ENCODE results near the gene SLC7A7. TPM values are rescaled to one million over a fixed set of nuclear protein-coding genes. Genes with fewer than 3 reads are reported as not detected.

SLC7A7 gene
- total RNA-seq, 1 donor from 2014 or later, result 2.3 TPM

GRCh38 chr14:22845821-22846625 lies 30.8 kb upstream of the SLC7A7 start:
- no peak for DNase-seq (ENCODE audit: low spot score)
- intact Hi-C loops (cut with DNase I), result loop anchor here (10.0 kb wide), 1 partner anchor 461 kb away; no protein-coding TSS in a partner anchor

DNA sequence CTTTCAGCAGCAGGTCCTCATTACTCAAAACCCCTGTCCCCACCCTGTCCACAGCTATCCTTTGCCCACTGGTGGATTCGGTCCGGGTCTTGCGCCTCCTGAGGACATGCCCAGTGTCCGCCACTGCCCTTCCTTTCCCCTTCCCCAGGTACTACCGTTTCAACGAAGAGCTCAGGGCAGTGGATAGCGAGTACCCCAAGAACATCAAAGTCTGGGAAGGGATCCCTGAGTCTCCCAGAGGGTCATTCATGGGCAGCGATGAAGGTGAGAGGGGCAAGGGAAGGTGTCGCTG lies 29.8 kb upstream of the SLC7A7 start:
- intact Hi-C loops (cut with DNase I), result loop anchor here (10.0 kb wide), 1 partner anchor 460 kb away; no protein-coding TSS in a partner anchor
- DNase-seq (ENCODE audit: low spot score), result no peak

DNA sequence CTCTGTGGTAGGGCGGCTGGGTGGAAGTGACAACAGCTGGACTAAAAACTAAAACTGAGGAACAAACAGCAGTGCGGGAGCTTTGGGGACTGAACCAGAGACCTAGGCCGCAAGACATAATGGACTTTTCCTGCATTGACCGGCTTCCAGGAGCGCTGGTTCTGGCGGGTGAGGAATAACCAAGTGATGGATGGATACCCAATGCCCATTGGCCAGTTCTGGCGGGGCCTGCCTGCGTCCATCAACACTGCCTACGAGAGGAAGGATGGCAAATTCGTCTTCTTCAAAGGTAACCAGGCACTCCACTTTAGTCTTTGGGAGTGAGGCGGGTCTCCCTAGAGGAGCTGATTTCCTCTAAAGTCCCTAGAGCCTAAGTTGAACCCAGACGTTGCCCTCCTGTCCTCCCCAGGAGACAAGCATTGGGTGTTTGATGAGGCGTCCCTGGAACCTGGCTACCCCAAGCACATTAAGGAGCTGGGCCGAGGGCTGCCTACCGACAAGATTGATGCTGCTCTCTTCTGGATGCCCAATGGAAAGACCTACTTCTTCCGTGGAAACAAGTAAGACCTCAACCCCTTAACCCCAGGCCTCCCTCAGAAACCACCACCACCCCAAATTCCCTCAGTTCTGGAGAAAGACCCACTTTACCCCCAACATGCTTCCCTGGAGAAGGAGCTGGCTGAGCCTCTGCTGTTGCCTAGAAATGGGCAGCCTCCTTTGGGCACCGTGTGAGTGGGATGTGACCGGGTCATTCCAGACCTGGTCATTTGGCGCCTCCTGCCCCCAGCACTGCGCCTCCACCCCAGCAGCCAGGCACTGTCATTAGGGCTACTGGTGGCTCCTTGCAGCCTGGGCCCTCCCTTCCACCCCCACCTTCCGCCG lies 29.2 kb upstream of the SLC7A7 start:
- no peak for DNase-seq (ENCODE audit: low spot score)
- intact Hi-C loops (cut with DNase I), result loop anchor here (10.0 kb wide), 1 partner anchor 460 kb away; no protein-coding TSS in a partner anchor

DNA sequence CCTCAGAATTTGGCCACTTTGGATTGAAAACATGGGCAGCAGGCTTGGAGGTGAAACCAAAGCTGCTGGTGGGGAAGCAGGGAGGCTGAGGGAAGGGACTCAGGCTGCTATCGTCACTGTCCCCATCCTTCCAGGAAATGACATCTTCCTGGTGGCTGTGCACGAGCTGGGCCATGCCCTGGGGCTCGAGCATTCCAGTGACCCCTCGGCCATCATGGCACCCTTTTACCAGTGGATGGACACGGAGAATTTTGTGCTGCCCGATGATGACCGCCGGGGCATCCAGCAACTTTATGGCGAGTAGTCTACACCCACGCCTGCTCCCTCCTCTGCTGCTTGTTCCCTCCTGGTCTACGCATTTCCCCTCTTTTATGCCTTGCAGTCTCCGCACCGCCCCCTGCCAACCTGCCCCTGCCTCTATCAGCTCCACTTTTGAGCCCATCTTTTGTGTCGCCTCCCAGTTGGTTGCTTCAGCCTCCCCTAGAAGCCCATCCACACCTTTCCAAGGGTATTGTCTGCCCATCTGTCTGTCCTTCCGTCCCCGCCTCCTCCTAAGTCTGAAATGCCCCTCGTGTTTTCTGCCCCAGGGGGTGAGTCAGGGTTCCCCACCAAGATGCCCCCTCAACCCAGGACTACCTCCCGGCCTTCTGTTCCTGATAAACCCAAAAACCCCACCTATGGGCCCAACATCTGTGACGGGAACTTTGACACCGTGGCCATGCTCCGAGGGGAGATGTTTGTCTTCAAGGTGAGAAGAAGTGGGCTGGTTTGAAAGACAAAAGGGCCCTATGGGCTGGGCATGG lies 28.1 kb upstream of the SLC7A7 start:
- intact Hi-C loops (cut with DNase I), result loop anchor here (10.0 kb wide), 1 partner anchor 459 kb away; no protein-coding TSS in a partner anchor
- no peak for DNase-seq (ENCODE audit: low spot score)

GRCh38 chr14:22842211-22843122 lies 27.2 kb upstream of the SLC7A7 start:
- DNase-seq (ENCODE audit: low spot score), result no peak
- intact Hi-C loops (cut with DNase I), result loop anchor here (10.0 kb wide), 1 partner anchor 458 kb away; no protein-coding TSS in a partner anchor

GRCh38 chr14:22841769-22842168 lies 26.5 kb upstream of the SLC7A7 start:
- intact Hi-C loops (cut with DNase I), result loop anchor here (10.0 kb wide), 1 partner anchor 457 kb away; no protein-coding TSS in a partner anchor
- DNase-seq (ENCODE audit: low spot score), result no peak

GRCh38 chr14:22841311-22841710 lies 26.1 kb upstream of the SLC7A7 start:
- DNase-seq (ENCODE audit: low spot score), result no peak
- intact Hi-C loops (cut with DNase I), result loop anchor here (10.0 kb wide), 1 partner anchor 457 kb away; no protein-coding TSS in a partner anchor

DNA sequence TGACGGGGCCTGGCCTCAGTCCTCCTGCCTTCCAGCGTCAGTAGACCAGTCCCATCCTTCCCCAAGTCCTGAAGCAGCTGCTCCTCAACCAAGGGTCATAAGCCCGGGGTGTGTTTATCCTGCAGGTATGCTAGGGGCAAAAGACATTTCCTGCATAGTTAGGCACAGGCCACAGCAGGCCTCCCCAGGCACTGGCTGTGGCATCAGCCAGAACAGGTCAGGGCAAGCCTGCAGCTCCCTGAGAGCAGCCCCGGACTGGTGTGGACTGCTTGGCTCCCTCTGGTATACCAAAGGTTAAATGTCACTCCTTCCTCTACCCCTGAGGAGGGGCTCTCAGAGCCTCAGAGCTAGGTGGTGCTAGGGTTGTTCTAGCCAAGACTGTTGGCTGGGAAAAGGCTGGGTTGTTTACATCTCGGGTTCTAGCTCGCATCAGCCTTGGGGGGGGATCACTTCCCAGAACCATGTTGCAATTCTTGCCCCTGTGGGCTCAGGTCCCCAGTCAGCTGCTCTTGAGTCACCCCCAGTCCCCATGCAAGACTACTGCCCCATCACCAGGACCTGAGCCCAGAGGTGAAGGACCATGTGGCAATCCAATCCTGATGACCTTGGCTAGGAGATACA lies 24.0 kb upstream of the SLC7A7 start:
- no peak for DNase-seq (ENCODE audit: low spot score)
- intact Hi-C loops (cut with DNase I), result no loop called here

- intact Hi-C loops (cut with DNase I), result no loop called here
These were observed 23.4 kb upstream of the SLC7A7 start for GRCh38 chr14:22838631-22839041.

GRCh38 chr14:22837750-22838538 lies 22.7 kb upstream of the SLC7A7 start:
- intact Hi-C loops (cut with DNase I), result loop anchor here (2.0 kb wide), 1 partner anchor 15 kb away; no protein-coding TSS in a partner anchor

More at GRCh38 chr14:22838631-22839041, 23.4 kb upstream of the SLC7A7 start:
- no peak for DNase-seq (ENCODE audit: low spot score)

DNA sequence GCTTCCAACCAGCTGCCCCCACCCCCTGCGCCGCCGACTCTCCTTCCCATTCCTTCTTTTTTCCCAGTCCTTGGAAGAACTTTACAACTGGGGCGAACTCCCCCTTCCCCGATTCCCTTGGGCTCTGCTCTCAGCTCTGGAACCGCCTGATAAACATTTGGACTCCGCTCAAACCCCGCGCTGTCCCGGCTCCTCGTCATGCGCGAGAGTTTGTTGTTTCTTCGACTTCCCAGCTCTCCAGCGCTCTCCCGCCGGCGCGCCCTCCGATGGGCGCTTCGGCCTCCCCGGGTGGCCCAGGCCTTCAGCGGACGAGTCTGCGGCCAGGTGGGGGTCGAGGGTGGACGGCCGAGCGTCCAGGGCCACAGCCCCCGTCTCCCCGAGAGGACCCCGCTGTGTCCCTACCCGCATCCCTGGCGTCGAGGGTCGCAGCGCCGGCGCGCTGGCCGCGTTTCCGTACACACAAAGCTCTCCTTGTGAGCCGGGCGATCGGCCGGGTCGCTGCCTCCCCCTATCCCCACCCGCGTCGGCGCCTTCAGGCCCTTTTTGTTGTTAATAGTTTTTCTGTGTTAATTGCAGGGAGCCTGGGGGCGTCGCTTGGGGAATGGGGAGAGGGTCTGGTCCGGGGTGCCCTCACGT lies 22.0 kb upstream of the SLC7A7 start:
- no peak for DNase-seq (ENCODE audit: low spot score)
- intact Hi-C loops (cut with DNase I), result loop anchor here (2.0 kb wide), 1 partner anchor 16 kb away; no protein-coding TSS in a partner anchor

More at GRCh38 chr14:22837750-22838538, 22.7 kb upstream of the SLC7A7 start:
- no peak for DNase-seq (ENCODE audit: low spot score)

DNA sequence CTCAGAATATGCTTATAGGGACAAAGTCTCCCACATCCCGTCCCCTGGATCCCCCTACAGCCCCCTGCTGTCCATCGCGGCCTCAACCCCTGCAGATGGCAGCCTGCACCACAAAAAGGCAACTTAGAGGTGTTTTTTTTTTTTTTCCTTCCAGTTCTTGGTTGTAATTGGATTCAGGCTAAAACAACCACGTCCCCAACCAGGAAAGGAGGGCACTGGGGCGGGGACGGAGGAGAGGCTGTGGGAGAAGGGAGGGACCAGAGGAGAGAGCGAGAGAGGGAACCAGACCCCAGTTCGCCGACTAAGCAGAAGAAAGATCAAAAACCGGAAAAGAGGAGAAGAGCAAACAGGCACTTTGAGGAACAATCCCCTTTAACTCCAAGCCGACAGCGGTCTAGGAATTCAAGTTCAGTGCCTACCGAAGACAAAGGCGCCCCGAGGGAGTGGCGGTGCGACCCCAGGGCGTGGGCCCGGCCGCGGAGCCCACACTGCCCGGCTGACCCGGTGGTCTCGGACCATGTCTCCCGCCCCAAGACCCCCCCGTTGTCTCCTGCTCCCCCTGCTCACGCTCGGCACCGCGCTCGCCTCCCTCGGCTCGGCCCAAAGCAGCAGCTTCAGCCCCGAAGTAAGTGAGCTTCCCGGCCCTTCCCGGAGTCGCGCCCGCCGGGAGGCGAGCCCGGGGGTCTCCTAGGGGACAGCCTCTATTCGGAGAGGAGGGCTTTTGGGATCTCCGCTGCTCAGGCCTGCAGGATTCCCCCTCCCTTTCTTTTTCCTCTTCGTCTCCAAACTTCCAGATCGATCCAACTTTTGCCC lies 21.3 kb upstream of the SLC7A7 start, which contains the start of gene MMP14:
Gene MMP14, plus strand, starts transcription at position 285 of the 813 bp plus-strand sequence. Its CDS starts 233 bp downstream, at position 518.
- intact Hi-C loops (cut with DNase I), result loop anchor here (2.0 kb wide), 1 partner anchor 16 kb away; no protein-coding TSS in a partner anchor

DNA sequence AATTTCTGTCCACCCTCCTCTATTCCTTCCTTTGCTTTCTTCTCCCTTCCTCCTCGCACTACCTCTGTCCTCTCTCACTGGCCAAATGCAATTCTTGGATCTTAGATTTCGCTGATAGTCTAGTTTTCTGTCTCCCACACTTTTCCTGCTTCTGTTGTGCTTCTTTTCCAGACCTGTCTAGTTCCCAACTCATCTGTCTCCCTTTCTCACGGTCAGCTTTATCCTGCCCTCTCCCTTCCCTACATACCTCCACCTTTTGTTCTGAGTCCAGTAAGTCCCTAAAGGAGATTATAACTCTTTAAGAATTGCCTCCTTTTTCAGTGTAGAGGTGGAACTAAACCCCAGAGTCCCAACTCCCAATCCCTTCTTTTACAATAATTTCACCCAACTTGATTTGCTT lies 20.3 kb upstream of the SLC7A7 start:
- DNase-seq (ENCODE audit: low spot score), result no peak
- intact Hi-C loops (cut with DNase I), result no loop called here

More for the DNA sequence above, 21.3 kb upstream of the SLC7A7 start, which contains the start of gene MMP14:
- no peak for DNase-seq (ENCODE audit: low spot score)

DNA sequence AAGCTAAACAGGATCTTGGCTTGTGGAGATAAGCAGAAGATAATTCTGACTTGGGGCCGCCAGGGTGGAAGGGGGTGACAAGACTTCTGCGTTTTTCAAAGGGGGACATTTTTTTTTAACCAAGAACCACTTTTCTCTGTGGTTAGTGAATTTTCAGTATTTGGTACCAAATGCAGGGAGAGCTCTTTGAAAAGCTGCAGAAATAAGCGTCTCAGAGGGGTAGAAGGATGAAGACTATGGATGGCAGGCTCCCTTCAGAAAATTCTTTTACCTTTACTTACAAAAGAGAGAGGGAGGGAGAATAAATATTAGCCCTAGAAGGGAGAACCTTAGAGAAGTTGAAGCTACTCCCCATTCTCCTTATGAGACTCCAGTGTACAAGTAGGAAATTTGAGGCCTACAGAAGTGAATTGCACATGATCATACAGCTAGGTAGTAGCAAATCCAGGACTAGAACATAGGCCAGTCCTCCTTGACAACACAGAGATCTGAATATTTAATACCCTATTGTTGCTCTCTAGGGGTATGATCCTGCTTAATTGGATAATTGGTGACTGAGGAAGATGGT lies 15.3 kb upstream of the SLC7A7 start:
- DNase-seq (ENCODE audit: low spot score), result no peak
- intact Hi-C loops (cut with DNase I), result no loop called here

All from cardiac septum (tissue), 1 donor.